Stimulated activated CD8-positive, alpha-beta memory T cell treated with anti-CD3 and anti-CD28 coated beads, Interleukin-4, amount 100 ng/mL, for 24 hours (primary cell): ENCODE data around the gene USP6.
"Not testable (repeated sequence)": the region's sequence is repeated elsewhere in the genome, so short reads cannot be mapped to it uniquely, and the experiment has no call there.

Experiments
- DNase-seq: peaks from one replicate; pipeline ENCODE4 v3.0.0-alpha.2; 2020; ENCODE audit warnings: low read depth

Gene USP6

DNA sequence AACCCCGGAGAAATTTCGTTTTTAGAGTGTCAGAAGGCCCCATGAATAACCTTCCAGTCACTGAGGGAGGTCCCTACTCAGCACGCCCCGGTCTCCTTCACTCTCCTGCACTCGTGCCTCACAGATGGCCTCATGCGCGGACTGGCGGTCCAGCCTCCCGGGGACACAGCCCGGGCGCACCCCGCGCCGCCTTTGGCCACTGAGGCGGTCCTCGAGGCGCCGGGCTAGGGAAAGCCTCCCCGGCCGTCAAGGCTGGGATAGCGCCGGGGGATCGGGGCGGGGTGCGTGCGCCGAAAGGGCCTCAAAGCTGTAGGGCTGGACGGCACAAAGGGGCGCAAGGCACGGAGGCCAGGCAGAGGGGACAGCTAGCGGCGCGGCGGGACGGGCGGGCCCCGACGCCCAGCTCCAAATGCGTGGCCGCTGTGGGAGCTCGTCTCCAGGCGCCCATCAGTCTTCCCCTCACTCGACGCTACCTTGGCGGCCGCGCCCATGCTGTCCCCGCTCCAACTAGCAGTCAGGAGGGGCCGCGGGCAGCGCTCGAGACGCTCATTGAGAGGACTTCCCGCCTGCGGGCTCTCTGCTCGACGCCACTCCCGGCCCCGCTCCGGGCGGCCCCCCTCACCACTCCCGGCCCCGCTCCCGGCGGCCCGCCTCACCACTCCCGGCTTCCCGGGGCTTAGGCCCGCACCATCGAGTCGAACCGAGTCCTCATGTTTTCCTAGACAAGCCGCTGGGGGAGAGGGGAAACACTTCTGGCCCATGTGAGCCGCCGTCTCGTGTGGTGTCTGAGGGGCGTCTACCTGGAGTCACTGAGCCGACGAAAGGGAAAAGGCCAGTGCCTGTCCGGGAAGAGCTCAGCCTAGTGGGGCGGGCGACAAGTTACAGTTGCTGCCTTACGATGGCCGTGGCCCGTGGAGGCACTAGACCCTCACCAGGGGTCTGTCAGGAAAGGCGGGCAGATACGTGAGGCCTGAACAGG, at the start of gene USP6:
Gene USP6 (plus strand): TSS at position 360 of the 979 bp plus-strand sequence. CDS start 14,336 bp downstream, outside the sequence.
- no peak for DNase-seq

DNA sequence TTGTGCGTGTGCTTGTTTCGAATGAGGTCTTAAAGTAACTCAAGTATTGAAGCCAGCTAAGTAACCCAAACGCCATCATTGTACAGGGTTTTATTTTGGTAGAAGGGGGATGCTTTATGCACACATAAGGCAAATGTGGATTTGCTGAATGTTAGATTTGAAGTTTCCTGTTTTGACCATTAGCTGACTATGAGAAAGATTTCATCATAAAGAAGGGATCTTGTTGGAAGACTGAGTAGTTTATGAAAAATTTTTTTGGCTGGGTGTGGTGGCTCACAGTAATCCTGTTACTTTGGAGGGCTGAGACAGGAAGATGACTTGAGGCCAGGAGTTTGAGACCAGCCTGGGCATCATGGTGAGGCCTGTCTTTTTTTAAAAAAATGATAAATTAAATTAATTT, 47.6 kb upstream of the USP6 start:
- DNase-seq: no peak

DNA sequence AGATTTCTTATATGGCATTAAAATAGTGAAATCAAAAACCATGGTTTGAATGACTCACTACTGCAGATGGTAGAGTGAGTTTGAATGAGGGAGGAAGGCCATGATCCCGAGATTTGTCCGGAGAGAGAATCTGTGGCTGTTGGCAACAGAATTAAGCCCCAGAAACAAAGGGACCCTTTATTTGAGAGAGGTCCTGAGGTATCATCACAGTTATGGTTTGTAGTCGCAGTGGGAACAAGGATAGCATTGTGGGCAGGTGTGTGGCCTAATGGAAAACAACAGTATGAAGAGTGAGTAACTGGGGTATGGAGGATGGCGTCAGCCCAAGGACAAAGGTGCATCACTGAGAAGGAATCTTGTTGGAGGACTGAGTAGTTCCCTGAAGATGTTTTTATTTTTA, 46.1 kb upstream of the USP6 start:
- DNase-seq: no peak

DNA sequence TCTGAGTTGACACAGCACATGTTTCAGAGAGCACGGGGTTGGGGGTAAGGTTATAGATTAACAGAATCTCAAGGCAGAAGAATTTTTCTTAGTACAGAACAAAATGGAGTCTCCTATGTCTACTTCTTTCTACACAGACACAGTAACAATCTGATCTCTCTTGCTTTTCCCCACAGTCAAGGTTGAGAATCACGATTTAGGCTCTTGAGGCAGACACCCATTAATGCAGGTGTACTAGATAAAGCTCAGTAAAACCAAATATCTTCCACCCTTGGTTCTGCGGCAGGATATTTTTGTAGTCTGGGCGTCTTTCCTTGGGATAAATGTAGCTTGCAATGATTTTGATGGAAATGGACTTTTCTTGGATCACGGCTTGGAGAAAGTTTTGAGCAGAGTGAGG, 40.4 kb upstream of the USP6 start:
- DNase-seq: not testable (repeated sequence)

DNA sequence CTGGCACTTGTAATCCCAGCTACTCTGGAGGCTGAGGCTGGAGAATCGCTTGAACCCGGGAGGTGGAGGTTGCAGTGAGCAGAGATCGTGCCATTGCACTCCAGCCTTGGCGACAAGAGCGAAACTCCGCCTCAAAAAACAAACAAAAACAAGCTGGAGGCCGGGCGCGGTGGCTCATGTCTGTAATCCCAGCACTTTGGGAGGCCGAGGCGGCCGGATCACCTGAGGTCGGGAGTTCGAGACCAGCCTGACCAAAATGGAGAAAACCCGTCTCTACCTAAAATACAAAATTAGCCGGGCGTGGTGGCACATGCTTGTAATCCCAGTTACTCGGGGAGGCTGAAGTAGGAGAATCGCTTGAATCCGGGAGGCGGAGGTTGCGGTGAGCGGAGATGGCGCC, 38.6 kb upstream of the USP6 start:
- DNase-seq: not testable (repeated sequence)

DNA sequence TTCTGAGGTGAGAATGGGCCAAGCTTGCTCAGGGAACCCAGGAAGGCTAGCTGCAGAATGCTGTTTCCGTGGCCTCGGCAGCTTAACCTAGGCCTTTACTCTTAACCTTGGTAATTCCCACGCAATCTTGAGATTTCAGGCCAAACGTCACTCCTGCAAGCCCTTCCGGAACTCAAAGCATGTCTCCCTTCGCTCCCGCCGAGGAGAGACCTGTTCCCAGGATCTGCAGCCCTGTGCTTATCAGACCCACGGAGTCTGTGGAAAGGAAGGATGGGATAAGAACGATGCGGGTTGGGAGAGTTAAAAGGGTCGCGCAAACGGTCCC, 38.1 kb upstream of the USP6 start:
- DNase-seq: no peak

DNA sequence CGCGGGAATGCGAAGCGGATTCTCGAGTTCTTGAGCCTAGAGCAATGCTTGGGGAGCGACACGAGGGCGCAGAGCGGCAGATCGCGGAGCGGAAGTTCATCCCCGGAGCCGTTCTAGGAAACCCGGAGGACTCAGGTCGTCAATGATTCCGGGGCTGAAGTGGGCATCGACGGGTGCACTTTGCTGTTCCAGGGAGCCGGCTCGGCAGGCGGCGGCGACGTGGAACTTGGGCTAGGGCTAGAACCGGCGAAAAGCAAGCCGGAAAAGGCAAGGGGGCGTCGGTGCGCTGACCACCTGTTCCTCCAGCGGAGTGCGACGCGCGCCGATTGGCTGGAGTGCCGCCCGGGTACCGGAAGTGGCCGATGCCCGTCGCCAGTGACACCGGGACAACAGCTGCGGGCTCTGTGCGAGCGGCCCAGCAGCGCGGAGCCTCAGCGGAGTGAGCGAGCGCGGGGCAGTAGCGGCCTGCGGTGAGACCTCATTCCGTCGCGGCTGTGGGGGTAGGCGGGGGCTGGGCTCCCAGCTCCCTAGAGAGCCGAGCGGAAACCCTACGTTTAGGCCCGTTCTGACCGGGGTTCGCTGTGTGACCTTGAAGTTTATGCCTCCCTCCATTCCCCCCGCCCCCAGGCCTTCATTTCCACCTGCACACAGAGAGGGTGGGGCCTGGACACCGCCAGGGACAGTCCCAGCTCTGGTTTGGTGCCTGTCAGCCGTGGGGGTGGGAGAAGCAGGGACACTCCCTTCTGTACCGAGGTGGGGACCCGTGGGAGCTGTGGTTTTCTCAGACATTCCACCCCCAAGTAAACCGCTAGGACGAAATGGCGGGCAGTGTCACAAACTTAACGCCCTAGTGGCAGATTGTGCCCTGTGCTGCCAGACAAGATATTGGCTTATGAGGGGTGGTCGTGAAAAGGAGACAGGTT, 37.5 kb upstream of the USP6 start, which contains the start of gene ZFP3:
Gene ZFP3 (plus strand): TSS at position 362 of the 923 bp plus-strand sequence. CDS start 13,038 bp downstream, outside the sequence.
- peak; percentile 66 for DNase-seq

DNA sequence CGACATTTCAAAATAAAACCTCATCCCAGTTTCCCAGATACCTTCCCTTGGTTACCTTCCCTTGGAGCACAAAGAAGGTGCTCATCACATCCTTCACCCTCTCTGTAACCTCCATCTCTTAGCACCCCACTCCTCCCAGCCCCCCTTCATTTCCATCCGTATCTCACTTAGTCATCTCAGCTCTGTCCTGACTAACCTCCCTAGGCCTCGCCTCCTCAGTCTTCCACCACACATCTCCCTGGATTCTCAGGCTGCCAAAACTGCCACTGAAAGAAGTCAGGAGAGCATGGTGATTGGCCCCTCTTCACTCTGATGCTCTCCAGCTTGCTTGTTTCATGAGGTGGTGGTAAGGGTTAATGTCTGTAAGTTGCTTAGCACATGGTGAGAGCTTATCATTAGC, 35.2 kb upstream of the USP6 start:
- no peak for DNase-seq

- no peak for DNase-seq
These were observed 23.4 kb upstream of the USP6 start for GRCh38 chr17:5092218-5093010.

DNA sequence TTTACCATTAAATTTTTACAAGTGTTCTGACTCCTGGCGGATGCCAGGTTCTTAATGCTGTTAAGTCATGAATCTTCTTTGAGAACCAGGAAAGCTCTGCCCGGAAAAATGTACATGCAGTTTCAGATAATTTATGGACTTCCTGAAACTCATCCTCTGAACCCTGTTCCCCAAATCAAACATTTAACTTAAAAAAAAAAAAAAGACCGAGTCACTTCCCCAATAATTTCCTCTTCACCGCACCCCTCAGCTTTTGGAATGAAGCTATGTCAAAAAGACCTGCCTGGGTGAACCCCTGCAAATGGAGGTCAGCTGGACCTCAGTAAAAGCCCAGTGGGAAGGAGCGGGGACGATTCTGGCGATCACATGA, 19.1 kb upstream of the USP6 start:
- DNase-seq: no peak

DNA sequence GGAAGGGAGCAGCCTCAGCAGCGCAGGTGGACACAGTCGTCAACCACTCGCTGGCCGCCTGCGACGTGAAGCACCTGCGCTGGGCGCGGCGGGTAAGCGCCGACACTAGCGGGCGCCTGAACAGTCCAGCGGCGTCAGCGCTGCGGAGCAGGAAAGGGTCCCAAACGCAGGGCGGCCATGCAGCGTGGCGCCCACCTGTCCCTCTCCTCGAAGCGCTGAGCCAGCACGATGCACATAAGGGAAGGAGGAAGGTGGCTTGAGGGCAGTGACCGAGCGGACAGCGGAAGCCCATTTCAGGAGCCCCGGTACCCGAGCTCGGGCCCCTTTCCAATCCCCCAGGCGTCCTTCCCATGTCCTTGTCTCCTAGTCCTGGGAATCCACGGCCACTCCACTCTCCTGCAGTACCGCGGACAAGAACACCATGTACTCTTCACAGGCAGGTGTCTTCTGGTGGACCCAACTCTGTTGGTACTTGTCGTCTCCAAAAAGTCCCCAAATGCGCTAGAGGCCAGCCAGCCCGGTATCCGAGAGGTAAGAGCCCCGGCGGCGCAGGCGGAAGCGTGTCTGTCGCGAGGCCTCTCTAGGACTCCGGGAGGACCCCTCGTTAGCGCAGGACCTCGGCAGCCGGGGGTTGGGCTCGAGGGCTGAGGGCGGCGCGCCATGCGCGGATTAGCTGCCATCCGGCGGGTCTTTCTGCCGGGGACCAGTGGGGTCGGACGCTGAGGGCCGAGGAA, 18.6 kb upstream of the USP6 start:
- peak; percentile 30 for DNase-seq

- no peak for DNase-seq
These were observed 16.6 kb upstream of the USP6 start for GRCh38 chr17:5099271-5099670.

GRCh38 chr17:5100832-5101231, 15.0 kb upstream of the USP6 start:
- DNase-seq: no peak

- no peak for DNase-seq
These were observed 5.0 kb upstream of the USP6 start for GRCh38 chr17:5110816-5111215.

- peak; percentile 91 for DNase-seq
These were observed 4.2 kb upstream of the USP6 start, which contains the start of gene ZNF232 for GRCh38 chr17:5111402-5112204. Gene ZNF232, minus strand, starts transcription at chr17:5111878. Its CDS starts 56 bp downstream, at chr17:5111822.

GRCh38 chr17:5118219-5118618, 2.4 kb downstream of the USP6 start:
- no peak for DNase-seq

DNA sequence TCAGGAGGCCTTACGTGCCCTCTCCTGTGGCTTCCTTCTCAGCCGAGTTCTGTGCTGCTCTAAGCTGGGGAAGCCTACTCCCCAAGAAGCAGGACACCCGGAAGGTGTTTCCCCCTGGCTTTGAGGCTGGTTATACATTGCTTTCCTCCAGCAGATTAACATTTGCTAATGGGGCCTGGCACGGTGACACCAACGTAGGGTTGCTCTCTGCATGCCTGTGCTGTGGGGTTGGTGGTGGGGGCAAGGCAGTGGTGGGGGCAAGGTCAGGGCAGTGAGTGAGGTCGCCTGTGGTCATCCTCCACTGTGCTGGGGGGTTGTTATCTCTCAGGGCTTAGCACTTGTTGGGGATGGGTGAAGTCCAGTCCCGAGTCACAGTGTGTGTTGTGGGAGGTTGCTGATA, 4.2 kb downstream of the USP6 start:
- DNase-seq: no peak

GRCh38 chr17:5120436-5121185, 4.8 kb downstream of the USP6 start:
- not testable (repeated sequence) for DNase-seq

- DNase-seq: no peak
These were observed 5.5 kb downstream of the USP6 start for GRCh38 chr17:5121186-5121841.
